Fibroblast of skin of right quadriceps (primary cell): ENCODE measurements around the gene DNAH8.
"Not testable (repeated sequence)": the region's sequence is repeated elsewhere in the genome, so short reads cannot be mapped to it uniquely, and the experiment has no call there.

ENCODE experiments used
- DNase-seq: peaks from one replicate; pipeline ENCODE4 v3.0.0-alpha.2; 2013

The DNAH8 gene, protein sequence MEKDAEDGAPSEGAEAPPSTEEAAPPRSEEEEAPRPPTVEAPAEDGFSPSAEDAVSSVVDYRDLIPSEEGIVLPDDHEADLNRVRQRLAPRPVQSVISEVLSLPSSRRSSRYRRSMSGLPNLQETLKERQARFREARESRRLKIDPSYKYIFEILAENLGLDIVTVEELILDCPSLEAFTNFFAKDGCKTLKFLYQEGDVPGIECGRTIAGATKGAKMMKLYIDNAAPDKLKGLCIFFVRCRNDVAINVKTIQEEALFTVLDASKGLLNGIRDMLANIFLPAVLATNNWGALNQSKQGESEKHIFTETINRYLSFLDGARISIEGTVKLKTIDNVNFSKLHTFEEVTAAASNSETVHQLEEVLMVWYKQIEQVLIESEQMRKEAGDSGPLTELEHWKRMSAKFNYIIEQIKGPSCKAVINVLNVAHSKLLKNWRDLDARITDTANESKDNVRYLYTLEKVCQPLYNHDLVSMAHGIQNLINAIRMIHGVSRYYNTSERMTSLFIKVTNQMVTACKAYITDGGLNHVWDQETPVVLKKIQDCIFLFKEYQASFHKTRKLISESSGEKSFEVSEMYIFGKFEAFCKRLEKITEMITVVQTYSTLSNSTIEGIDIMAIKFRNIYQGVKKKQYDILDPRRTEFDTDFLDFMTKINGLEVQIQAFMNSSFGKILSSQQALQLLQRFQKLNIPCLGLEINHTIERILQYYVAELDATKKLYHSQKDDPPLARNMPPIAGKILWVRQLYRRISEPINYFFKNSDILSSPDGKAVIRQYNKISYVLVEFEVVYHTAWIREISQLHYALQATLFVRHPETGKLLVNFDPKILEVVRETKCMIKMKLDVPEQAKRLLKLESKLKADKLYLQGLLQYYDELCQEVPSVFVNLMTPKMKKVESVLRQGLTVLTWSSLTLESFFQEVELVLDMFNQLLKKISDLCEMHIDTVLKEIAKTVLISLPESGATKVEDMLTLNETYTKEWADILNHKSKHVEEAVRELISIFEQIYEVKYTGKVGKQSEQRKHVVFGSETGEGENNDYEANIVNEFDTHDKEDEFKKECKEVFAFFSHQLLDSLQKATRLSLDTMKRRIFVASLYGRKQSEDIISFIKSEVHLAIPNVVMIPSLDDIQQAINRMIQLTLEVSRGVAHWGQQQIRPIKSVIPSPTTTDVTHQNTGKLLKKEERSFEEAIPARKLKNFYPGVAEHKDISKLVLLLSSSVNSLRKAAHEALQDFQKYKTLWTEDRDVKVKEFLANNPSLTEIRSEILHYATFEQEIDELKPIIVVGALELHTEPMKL (N-terminal part only)

DNA sequence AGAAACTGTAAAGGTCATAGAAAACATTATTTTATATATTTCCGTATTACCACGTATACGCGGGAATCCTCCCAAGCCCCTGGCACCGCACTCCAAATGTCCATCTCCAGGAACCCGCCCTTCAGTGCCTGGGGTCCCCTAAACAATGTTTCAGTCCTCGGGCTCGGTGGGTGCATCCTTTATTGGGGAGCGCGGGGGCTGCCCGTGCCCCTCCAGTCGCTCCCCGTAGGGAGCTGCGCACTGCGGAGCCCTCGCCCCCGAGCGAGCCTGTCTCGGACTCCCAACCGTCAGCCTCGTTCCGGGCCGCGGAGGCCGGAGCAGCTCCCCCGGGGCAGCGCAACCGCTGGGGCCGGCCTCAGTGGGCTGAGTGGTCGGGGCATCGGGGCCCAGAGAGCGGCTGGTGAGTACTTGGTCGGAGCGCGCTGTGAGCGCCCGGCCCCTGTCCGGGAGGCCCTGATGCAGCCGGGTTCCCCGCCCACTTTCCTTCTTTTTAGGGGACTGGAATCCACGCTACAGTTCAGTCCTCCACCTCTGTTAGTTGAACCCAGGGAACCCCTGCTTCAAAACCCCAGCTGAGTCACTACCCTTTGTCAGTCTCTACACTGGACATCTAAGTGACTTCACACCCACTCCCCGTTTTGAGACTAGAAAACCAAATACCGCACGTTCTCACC, at the start of gene DNAH8:
Gene DNAH8, plus strand, starts transcription at position 296 of the 674 bp plus-strand sequence. CDS start 7,499 bp downstream, outside the sequence.
- DNase-seq, result no peak

DNA sequence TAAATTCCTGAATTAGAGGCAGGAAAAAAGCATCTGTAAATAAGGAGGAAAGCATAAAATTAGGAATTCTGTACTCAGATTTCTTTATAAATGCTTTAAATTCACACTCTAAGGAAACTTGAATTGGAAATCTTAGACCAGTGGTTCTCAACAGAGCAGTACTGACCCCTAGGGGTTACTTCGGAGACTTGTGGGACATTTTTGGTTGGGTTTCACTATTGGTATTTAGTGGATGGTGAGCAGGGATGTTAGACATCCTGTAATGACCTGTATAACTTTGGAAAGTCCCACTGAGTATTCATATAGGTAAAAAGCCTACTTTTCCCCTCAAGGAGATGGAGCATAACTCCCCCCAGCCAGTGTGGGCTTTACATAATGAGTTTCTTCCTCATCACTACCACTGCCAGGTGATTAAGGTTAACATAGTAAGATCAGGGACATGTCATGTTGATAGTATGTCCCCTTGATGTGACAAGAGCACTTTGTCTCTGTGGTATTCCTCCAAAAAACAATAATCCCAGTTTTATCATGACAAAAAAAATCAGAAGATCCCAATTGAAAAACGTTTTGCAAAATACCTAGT, 43.1 kb upstream of the DNAH8 start:
- peak; percentile 50 for DNase-seq

DNA sequence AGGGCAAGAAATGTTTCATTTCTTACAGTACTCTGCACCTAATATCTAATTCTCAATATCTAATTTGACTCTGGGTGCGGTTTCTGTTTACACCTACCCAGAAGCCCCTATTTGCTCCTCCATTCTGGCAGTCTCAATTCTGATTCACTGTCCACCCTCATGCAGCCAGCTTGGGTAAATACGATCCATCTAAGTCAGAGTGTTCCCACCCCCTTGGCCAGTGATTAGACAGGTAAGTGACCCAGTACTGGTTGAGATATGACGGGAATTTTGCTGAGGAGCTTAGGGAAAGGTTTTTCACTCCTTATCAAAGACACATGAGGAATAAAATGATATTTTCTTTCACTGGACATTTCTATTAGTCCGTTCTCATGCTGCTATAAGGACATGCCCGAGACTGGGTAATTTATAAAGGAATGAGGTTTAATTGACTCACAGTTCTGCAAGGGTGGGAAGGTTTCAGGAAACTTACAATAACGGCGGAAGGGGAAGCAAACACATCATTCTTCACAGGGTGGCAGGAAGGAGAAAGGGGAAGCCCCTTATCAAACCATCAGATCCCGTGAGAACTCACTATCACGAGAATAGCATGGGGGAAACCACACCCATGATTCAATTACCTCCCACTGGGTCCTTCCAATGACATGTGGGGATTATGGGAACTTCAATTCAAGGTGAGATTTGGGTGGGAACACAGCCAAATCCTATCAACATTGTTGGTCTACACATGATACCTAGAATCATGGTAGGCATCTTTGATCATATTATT, 41.5 kb upstream of the DNAH8 start:
- DNase-seq, result no peak

DNA sequence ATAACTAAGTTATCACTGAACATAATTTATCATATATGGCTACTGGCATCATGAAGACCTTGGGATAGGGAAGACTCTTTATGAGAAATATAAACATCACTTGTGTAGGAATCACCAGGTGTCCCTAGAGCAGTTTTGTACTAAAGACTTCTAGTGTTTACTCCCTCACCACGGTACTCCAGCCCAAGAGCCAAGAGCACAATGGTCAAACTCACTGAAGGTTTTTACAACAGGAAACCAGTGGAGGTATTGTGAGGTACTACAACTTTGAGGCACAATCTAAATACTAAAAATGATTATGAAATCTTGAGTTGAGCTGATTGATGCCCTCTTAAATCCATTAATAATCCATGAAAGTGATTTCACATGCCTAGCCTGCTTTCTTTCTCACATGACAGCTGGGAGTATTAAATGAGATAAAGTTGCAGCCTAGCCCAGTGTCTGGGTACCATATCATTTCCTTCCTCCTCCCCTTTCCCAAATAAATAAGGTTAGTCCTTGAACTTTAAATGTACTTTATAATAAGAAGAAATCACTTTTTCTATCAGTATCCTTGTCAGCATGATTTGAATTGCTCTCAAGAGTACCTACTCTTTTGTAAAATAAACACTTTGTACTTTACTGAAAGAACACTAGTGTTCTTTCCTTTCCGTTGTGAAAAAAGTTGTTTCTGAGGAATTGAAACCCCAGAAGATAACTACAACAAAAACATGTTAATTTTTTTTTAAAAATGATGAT, 38.7 kb upstream of the DNAH8 start:
- no peak for DNase-seq

DNA sequence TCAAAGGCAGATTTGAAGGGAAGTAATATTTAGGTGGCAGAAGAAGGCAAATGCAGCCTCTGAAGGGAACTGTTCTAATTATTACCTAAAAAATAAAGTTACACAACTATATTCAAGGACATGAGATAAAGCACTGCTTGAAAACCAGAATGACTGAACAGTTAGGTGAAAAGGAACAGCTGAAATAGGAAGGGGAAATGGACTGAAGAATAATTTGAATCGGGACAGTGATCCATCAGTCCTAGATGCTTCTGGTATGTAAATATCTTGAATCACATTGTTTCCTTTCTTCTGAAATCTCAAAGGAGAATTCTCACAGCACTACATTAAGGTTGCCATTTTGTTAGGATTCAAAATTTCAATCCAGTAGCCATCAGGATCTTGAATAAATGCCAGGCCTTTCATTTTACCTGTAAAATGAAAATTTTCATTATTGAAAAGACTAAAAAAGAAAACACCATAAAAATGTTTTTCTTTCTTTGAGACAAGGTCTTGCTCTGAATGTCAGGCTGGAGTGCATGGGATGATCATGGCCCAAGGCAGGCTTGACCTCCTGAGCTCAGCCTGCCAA, 38.1 kb upstream of the DNAH8 start:
- DNase-seq, result no peak

DNA sequence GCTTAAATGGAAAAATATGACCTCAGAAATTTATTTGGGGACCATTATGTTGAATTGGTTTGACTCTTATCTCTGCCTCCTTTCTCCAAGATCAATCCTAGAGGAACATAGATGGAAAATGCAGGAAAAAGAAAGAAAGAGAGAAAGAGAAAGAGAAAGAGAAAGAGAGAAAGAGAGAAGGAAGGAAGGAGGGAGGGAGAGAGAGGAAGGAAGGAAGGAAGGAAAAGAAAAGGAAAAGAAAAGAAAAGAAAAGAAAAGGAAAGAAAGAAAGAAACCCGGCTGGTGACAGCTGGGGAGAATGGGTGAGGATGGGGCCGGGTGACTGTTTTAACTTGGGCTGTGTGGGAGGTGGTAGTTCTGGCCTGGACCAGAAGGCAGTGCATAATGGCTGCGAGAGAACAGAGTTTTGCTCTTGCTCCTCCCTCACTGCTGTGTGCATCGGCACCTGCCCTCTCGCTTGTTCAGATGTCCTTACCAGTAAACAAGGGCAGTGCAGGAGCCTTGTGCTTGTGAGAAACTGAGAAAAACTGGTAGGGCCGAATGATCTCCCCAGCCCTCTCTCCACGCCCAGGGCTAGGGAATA, 36.8 kb upstream of the DNAH8 start:
- DNase-seq, result no peak

DNA sequence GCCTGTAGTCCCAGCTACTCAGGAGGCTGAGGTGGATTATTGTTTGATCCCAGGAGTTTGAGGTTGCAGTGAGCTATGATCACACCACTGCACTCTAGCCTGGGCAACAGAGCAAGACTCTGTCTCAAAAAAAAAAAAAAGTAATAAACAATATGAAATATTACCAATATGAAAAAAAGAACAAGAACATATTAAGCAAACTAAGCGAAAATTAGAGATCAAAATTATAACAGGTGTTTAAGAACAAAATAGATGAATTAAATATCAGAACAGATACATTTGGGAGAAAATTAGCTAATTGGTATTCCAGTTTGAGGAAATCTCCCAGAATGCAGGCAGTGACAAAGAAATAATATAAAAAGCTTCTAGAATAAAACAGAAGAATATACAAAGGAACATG, 35.4 kb upstream of the DNAH8 start:
- DNase-seq, result no peak

DNA sequence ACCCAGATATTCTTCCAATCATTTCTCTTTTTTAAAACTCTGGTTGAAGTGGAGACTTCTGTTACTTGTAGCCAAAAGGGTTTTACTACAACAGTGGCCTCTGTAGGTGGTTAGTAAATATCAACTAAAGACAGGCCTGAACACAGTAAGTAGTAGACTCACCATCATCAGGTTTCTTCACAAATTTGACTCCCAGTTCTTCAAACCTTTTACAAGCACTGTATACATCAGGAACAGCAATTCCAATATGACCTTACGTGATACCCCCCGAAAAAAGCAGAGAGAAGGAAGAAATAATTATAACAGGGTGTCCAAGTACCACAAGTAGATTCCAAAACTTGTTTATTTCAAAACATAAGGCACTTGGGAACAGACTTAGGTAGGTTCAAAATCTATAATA, 33.3 kb upstream of the DNAH8 start:
- no peak for DNase-seq

DNA sequence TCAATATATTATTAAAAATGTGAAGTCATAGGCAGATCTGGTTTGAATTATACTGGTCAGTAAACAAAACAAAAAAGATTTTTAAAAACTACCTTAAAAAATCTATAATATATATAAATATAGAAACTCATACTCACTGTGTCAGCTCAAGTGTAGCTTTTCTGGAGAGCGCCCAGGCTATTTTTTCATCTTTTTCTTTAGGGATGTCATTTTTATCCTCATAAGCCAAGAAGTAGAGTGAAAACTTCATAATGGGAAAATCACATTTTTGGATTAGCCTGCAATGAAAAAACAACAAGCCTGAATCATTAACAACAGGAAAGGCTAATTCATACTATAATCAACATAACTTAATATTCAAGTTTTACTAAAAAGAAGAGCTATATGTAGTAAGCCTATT, 30.9 kb upstream of the DNAH8 start:
- no peak for DNase-seq

DNA sequence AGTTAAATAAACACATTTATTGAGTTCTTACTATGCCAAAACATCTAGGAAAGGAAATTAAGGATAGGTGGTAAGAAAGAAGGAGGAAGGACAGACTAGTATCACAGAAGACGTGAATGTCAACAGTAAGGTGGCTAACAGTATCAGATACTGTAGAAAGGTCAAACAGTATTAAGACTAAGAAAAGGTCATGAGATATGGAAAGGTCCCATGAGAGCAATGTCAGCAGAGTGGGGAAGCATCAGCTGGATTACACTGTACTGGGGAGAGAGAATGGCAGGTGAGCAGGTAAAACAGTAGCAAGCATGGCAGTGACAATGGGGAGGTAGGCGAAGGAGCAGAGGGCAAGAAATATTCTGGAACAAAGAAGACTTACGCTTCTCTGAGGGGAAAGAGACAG, 30.2 kb upstream of the DNAH8 start:
- no peak for DNase-seq

DNA sequence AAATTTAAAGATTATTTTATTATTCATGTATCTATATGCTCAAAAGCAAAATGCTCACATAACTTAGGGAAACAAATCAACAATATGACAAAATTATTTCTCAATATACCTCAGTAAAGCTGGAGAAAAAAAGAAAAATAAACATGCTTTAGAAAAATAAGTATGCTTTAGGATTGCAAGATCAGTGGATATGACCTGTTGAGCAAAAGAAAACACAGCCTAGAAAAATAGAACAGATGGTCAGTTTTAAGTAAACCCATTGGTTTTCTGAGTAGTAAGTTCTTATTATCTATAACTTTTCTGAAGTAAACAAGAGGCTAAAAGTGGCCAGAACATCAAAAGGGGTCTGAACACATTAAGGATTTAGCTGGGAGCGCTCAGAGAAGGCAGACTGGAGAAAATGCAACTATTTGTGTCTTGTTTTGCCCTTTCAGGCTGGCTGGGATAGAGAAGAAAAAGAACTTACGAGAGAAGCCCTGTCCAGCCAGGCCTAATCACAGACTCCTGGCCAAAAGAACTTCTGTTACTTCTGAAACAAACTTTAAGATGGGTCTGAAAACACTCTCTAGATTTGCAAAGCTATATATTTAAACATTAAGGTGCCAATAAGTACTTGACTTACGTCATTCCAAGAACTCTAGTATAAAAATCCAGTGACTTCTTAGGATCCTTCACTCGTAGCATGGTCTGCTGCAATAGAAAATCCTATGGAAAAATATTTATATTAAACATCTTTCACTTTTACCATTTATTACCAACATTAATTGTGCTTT, 28.7 kb upstream of the DNAH8 start:
- DNase-seq, result no peak

DNA sequence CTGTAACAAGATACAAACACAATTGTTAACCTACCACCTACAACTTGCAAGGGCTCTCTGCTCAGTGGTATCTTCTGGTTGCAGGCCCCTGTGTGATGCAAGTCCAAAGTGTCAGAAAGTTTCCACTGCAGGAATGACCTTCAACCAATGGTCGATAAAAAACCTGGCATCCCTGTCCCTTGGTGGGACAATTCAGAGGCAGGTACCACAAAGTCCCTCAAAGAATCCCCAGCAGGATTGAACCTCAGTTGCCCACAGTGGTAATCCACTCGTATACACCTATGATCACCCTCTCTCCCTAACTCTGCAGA, 28.1 kb upstream of the DNAH8 start:
- no peak for DNase-seq

DNA sequence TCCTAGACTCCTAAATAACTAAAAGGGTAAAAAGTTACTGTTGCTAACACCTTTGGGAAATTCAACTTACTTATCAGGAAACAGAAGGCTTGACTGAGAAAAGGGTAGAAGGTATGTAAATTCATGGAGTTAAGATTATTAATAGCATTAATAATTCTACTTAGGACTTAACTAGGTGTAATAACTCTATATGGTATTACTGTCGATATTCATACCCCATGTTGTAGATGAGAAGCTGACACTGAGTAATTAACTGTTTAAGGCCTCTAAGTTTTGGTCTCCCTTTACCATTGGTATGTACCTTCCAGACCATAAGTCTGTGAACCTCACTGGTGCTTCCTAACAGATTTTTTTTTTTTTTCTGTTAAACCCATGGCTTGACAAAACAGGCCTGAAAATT, 27.6 kb upstream of the DNAH8 start:
- no peak for DNase-seq

DNA sequence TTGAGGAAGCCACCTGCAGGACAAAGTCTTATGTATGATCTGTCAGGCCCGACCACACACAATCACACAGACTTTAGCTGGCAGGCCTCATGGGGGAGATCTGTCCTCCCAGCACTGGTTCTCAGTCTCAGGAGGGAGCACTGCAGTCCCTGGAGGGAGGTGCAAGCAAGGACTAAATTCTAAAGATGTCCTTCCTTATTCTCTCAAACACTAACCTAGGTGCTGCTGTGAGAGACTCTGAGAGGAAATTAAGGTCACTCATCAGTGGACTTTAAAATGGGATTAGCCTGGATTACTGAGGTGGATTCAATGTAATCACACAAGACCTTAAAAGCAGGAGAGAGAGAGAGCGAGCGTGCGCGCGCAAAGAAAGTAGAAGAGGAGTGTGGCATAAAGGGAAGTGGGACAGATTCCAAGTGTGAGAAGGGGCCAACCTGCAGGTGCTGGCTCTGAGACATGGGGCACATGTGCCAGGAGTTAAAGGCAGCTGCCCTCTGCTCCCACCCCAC, 26.5 kb upstream of the DNAH8 start:
- no peak for DNase-seq

DNA sequence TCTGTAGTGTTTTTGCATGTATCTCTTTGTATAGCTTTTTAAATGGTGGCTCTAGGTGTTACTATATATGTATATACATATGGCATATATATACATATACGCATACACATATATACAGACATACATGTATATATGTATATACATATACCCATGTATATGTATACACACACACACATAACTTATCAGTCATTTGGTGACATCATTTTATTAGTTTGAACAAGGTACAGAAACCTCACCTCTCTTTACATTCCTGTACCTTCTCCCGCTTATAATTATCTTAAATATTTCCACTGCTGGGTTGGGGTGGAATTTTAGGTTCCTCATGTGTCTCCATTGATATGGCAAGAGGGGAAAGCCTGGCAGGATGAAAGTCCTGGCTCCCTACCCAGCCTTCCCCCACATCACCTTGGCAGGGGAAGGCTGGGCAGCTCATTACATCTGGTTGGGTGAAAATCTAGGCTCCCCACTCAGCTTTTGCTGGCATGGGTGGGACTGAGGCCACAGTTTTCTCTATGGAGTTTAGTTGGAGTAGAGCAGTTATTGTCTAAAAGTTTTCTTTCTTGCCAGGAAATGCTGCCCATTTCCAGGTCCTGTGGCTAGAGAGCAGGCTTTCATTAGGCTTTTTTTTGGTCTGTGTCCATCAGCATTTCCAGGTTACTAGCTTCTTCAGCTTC, 19.7 kb upstream of the DNAH8 start:
- DNase-seq, result no peak

DNA sequence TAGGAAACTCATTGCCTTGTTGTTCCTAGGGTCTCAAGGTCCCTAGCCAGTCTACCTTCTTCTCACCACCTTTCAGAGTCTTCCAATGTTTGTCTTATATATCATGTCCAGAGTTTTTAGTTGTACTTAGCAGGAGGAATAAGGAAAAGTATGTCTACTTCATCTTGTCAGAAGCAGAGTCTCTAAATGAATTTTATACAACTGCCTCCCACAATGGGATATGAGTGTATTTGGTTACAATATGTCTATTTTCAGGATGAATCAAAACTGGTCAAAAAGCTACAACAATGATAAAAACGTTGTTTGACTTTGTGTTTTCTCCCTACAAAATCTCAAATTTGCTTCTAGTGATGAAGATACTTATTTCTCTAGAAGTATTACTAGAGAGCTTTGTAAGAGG, 19.2 kb upstream of the DNAH8 start:
- DNase-seq, result no peak

DNA sequence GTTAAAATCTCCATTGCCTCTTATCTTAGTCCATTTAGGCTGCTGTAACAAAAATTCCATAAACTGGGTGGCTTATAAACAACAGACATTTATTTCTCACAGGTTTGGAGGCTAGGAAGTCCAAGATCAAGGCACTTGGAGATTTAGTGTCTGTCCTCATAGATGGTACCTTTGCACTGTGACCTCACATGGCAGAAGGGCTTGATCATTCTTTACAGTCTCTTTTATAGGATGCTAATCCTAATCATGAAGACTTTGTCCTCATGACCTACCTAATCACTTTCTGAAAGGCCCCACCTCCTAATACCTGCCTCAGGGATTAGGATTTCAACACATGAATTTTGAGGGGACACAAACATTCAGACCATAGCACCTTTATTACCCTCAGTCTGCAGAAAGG, 18.8 kb upstream of the DNAH8 start:
- no peak for DNase-seq

DNA sequence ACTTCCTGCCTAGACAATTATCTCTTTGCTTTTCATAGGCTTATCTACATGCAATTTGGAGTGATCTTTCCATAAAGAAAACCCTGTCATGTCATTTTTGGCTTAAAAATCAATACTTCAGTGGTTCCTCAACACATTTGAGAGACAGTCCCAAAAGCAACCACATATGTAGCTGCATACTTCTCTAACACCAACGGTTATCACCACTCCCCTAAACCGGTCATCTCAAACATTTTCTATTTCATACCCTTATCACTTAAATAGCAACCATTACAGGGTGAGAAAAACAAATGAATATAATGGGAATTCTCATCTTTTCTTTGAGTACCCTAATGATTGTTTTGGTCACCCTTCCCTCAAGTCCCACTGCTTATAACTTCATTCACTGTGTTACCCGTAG, 17.3 kb upstream of the DNAH8 start:
- DNase-seq, result no peak

DNA sequence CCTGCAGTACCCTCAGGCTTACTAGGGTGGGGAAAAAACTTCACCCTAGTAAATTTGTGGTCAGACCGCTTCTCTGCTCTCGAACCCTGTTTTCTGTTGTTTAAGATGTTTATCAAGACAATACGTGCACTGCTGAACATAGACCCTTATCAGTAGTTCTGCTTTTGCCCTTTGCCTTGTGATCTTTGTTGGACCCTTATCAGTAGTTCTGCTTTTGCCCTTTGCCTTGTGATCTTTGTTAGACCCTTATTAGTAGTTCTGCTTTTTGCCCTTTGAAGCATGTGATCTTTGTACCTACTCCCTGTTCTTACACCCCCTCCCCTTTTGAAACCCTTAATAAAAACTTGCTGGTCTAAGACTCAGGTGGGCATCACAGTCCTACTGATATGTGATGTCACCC, 15.4 kb upstream of the DNAH8 start:
- not testable (repeated sequence) for DNase-seq
